GM18517 (cell line): ENCODE results near the gene ITGB1BP2.
A peak's percentile ranks its signal among the peaks of the same experiment; 100 is the strongest.
"Not testable (repeated sequence)": the region's sequence is repeated elsewhere in the genome, so short reads cannot be mapped to it uniquely, and the experiment has no call there.

Source experiments
- ATAC-seq: cut with Tn5 transposase; IDR thresholded peaks from one replicate; pipeline ENCODE4 v1.9.1; 2021; ENCODE audit warnings: mild to moderate bottlenecking, moderate library complexity; ENCODE audit not compliant: unreplicated experiment

Gene ITGB1BP2

DNA sequence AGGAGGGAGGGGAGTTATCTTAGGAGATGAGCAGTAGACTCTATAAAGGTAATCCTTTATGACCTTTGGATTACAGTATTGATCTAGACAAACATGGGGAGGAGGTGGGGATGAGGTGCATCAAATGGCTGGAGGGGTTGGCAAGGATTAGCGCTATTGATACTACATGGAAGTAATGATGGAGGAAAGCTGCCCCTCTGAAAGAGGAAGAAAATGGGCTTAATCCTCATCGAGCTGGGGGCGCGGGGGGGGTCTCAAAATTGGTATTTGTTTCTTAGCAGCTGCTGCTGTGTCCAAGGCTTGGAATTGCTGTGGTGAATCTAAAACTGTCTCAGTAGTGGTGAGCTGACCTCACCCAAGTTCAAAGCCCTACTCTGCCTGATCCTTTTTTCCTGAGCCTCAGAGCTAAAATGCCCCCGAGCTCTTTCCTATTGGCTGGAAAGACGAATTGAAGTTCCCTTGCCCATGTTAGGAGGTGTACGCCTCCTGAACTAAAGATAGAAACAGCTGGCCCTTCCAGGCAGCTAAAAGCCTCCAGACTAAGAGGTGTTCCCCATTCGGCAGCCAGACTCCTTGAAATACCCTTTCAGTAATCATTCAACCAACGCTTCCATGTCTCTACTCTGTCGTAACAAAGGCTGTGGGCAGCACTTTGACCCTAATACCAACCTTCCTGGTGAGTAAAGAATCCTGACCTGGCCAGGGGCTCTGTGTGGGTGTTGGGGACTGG is at the start of gene ITGB1BP2:
TSS of gene ITGB1BP2 (plus strand) at position 556 of the 730 bp plus-strand sequence. CDS start at position 613, 57 bp downstream.
- ATAC-seq = no peak

DNA sequence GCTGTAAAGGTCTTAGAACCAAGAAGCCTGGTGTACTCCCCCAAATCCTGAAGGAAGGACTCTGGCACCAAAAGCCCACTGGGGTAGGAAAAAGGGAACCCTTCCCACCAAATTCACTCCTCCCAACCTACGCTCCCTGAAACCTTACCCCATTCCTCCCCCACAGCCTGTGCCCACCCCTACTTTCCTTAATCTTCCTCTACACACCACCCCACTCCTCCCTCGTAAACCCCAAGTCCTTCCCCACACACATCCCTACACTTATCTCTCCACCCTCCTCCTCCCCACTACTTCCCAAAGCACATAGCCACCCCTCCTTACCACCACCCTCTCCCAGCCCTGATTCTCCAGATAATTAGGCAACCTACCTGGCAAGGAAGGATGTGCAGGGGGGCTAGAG is 49.3 kb upstream of the ITGB1BP2 start:
- no peak for ATAC-seq

DNA sequence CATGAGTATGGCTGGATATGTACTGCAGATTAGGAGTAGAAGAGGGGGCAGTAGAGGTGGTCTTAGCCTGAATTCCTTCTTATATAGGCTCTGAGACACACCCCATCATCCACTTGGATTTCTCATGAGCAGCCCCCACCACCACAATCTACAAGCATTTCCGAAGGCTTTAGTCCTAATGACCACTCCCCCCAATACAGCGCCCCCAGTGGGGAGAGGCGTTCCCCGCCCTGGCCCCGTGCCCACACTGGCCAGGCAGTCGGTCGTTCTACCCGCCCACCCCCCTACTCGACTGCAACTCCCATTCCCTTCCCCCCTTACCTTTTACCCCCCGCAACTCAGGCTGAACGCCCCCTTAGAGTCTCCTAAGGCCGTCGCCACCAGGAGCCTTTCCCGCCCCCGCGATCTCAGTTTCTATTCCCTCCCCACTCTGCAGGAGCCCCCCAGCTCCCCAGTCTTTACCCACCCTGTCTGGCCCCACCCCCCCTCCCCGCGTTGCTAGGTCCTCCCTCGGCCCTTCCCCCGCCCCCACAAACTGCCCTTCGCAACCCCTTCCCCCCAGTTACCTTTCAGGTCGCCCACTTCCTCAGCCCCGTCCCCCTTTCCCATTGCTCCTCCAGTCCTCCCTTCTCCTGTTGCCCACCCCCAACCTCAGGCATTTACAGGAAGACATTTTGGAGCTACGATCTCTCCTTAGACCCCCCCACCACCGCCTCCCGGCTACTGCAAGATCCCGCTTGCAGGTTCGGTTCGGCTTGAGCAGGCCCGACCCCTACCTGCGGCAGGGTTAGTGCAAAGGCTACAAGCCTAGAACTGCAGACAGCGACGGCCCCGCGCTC is 48.1 kb upstream of the ITGB1BP2 start:
- ATAC-seq = no peak

DNA sequence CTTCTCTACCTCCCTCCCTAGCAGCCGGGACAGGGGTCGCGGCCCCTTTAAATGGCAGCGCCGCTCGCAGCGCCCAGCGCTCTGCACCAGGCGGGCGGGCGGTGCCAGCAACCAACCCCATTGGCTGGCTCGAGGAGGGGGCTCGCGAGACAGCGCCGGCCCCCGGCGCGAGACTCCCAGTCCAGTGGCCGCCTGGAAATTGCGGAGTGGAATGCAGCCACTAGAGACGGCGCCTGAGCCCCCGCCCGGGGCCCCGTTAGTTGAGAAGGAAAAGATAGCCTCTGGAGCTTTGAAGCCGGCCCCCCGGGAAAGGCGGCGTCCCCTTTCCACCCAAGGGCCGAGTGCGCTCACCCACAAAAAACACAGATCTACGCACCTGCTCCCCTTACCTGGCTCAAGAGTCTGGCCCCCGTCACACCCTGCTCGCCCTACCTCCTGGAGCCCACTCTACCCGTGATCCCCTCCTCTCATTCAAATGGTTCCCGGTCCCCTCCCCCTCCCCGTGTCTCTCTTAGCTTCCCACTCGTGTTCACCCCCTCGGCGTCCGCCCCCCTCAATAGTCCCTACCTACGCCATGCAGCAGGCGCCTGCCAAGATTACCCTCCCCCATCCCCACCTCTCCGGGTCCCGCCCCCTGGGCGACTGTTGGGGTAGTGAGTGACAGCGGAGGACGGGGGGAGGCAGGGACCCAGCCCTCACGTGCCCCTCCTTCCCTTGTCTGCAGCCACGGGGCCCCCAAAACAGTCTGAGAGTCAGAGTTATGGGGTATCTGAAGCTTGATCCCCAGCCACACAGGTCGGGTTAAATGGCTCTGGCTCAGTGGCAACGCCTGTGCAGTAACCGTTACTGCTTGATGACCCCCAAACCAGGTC is 47.2 kb upstream of the ITGB1BP2 start, which contains the start of gene ZMYM3:
TSS of gene ZMYM3 (minus strand) at position 49 of the 872 bp plus-strand sequence. CDS start 885 bp downstream, outside the sequence.
- peak; percentile 72 for ATAC-seq

DNA sequence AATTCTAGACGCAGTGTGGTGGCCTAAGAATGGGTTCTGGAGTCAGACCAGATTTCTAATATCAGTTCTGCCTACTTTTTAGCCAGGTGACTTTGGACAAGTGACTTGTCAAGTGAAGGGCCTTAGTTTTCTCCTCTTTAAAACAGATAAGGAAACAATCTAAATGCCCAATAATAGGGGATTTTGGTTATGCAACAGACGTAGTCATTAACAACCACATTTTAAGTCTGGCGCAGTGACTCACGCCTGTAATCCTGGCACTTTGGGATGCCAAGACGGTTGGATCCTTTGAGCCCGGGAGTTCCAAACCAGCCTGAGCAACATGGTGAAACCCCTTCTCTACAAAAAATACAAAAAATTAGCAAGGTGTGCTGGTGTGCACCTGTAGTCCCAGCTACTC is 45.5 kb upstream of the ITGB1BP2 start:
- no peak for ATAC-seq

DNA sequence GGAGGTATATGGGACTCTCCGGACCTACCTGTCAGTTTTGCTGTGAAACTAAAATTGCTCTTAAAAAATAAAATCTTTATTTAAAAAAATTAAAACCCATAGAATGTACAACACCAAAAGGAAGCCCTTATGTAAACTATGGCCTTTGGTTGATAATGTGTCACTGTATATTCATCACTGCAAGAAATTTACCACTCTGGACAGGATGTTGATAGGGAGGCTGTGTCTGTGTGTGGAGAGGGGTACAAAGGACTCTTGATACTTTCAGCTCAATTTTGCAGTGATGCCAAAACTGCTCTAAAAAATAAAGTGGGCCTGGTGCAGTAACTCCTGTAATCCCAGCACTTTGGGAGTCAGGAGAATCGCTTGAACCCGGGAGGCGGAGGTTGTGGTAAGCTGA is 44.7 kb upstream of the ITGB1BP2 start:
- ATAC-seq = no peak

DNA sequence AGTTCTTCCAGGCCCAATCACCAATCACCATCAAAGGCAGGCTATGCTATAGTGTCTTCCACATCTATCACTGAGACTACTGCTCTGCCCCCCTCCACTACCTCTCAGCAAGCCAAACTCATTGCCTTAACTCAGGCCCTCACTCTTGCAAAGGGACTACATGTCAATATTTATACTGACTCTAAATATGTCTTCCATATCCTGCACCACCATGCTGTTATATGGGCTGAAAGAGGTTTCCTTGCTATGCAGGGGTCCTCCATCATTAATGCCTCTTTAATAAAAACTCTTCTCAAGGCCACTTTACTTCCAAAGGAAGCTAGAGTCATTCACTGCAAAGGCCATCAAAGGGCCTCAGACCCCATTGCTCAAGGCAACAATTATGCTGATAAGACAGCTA is 32.9 kb upstream of the ITGB1BP2 start:
- not testable (repeated sequence) for ATAC-seq

DNA sequence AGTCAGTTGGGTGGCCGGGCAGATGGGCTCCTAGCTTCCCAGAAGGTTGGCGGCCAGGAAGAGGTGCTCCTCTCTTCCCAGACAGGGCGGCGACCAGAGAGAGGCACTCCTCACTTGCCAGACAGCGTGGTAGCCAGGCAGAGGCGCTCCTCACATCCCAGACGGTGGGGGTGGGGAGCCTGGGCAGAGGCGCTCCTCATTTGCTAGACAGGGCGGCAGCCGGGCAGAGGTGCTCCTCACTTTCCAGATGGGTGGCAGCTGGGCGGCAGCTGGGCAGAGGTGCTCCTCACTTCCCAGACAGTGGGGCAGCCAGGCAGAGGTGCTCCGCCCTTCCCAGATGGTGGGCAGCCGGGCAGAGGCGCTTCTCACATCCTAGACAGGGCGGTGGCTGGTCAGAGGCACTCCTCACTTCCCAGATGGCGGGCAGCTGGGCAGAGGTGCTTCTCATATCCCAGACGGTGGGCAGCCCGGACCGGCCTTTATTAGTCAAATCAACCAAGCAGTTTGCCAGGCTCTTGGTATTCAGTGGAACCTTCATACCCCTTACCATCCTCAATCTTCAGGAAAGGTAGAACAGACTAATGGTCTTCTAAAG is 31.7 kb upstream of the ITGB1BP2 start:
- no peak for ATAC-seq

DNA sequence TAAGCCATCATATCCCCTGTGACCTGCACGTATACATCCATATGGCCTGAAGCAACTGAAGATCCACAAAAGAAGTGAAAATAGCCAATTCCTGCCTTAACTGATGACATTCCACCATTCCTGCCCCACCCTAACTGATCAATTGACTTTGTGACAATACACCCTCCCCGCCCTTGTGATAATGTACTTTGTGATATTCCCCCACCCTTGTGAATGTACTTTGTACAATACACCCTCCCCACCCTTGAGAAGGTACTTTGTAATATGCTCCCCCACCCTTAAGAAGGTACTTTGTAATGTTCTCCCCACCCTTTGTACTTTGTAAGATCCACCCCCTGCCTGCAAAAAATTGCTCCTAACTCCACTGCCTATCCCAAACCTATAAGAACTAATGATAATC is 29.2 kb upstream of the ITGB1BP2 start:
- ATAC-seq = not testable (repeated sequence)

DNA sequence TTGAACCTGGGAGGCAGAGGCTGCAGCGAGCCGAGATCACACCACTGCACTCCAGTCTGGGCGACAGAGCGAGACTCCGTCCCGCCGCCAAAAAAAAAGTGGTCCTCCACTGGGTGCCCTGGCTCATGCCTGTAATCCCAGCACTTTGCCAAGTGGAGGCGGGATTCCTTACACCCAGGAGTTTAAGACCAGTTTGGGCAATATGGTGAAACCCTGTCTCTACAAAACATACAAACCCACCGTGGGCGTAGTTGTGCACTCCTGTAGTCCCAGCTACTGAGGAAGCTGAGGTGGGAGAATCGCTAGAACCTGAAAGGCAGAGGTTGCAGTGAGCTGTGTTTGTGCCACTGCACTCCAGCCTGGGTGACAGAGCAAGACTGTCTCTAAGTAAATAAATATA is 20.2 kb upstream of the ITGB1BP2 start:
- not testable (repeated sequence) for ATAC-seq

DNA sequence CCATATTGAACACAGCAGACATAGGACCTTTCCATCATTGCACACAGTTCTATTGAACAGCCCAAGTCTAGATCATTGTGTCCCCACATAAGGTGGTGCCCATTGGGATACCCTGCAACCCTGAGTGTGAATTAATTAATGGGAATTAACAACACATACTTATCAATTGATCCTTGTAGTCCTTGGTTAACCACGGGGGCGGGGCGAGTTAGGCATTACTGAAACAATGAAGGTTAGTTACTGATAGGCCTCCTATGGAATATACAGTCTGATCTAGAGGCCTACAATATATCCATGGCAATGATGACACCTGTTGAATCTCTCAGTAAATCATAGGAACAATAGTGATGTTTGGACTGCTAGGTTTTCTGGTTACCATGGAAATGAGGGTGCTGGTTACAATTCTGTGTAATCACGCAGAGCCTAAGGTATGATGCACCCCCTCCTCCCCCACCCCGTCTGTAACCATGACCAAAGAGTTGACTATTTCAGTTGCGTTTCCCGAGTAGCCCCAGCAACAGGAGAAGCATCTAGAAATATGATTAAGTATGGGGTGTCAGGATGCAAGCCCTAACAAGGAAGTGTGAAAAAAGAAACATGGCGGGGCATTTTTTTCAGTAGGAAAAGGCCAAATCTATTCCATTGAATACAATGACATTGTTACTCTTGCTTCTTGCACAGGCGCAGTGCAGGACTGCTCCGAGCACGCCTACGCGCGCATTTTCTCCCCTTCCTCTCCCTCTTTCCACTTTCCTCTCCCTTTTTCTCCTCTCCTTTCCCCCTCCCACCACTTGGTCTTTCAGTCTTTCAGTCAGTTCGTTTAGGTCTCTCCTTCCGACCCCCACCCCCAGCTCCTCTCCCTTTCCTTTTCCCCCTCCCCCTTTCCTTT is 18.8 kb upstream of the ITGB1BP2 start:
- peak; percentile 26 for ATAC-seq

DNA sequence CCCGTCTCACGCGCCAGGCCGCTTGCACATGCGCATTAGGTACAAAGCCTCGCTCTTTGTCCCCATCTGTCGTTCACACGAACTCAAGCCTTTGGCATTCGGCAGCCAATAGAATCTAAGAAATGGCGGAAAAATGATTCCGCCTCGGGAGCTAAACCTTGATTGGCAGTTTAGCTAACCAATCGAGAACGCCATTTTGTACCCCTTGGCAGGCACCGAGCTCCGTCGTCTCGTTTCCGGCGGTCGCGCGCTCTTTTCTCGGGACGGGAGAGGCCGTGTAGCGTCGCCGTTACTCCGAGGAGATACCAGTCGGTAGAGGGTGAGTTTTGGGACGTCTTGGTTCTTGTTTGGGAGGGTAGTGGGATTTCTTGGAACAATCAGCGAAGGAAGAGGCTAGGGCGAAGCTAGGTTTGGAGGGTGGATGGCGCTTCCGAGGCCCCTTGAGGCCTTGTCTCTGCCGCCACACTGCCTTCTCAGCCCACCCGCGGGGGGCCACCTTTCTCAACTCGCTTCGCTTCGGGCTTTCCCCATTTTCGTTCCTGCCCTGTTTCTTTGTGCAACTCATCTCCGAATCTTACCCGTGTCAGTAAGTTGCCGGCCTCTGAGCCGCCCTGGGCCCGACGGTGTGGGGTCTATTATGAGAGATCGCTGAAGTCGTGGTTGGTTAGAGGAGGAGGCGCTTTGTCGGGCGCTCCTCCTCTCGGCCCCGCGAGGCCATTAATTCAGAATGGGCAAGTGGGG is 18.0 kb upstream of the ITGB1BP2 start, which contains the start of gene NONO:
TSS of gene NONO (plus strand) at position 233 of the 741 bp plus-strand sequence. CDS start 7,003 bp downstream, outside the sequence.
- peak; percentile 87 for ATAC-seq

DNA sequence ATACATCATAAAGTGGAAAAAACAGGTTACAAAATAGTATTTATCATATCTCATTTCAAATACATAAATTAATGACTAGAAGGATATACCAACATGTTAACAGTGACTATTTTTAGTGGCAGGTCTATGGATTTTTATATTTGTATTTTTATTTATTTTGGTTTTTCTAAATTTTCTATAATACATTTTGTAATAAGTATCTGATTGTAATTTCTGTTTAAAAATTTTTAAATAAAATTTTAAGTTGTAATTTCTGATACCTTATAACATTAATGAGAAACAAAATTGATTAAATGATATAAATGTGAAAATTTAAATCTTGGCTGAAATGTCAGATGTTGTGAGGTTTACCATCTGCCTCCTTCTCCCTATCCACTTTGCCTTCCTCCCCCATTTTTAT is 15.6 kb upstream of the ITGB1BP2 start:
- no peak for ATAC-seq

DNA sequence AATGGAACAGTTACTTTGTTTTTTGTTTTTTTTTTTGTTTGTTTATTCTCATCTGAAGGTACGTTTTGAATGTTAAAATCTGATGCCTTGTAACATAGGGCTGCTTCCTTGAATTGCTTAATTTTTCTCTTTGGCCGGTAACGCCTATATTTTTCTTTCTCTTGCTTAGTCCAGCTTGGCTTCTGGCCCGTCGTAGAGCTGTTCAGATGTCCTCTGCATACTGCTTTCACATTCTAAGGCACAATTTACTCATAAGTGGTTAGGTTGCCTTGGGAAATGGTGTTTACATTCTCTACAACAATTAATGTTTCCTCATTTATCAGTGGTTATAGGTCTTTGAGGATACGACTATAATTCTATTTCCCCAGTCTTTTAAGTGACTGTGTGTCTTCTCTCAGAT is 10.2 kb upstream of the ITGB1BP2 start:
- ATAC-seq = no peak

DNA sequence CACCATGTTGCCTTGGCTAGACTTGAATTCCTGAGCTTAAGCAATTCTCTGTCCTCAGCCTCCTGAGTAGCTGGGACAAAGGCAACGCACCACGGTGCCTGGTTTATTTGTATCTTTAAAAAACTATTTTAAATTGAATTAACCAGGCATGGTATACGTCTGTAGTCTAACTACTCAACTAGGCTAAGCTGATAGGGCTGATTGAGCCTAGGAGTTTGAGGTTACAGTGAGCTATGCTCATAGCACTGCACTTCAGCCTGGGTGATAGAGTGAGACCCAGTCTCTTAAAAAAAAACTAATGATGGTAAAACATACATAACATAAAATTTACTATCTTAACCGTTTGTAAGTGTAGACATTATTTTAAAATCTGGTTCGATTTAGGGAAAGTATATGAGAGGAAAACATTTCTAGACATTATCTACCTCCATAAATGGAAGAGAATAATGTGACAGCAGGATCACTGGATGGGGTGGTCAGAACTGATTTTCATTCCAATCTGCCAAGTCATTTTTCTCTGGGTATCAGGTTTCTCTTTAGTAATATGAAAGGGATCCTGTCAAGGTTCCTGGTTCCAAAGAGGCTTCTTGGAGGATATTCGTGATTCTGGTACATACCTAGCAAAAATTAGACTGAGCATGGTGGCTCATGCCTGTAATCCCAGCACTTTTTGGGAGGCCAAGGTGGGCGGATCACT is 8.7 kb upstream of the ITGB1BP2 start:
- ATAC-seq = no peak

DNA sequence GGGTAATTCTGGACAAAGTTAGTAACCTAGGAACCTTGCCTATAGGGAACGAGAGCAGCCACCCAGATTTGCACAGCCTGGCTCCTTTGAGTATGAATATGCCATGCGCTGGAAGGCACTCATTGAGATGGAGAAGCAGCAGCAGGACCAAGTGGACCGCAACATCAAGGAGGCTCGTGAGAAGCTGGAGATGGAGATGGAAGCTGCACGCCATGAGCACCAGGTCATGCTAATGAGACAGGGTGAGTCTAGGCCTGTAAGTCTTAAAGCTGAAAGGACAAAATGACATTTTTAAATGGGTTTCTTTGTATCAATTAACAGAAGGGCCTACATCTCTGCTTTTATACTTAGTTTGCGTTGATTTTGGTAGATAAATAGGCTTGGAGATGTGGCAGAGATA is 4.7 kb upstream of the ITGB1BP2 start:
- no peak for ATAC-seq

DNA sequence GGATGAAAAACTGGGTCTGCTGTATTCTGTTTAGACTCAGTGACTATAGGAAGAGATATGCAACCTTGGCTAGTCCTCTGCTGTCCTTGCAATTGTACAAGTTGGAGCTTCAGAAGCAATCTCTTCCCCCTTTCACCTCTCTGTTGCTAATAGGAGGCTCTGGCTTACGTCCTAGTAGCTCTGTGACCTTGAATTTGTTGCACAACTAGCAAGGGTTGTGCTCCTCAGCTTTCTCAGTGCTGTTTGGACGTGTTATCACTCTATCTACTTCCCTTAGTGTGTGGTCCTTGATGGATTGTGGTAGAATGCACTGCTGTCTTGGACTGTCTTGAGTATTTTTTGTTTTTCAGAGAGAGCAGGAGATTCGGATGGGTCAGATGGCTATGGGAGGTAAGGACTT is 3.4 kb upstream of the ITGB1BP2 start:
- no peak for ATAC-seq

DNA sequence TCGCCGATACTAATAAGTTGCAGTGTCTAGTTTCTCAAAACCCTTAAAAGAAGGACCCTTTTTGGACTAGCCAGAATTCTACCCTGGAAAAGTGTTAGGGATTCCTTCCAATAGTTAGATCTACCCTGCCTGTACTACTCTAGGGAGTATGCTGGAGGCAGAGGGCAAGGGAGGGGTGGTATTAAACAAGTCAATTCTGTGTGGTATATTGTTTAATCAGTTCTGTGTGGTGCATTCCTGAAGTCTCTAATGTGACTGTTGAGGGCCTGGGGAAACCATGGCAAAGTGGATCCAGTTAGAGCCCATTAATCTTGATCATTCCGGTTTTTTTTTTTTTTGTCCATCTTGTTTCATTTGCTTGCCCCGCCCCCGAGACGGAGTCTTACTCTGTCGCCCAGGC is 1.5 kb upstream of the ITGB1BP2 start:
- not testable (repeated sequence) for ATAC-seq
